Measurements from ENCODE around the gene IRF2BP1.

DNA sequence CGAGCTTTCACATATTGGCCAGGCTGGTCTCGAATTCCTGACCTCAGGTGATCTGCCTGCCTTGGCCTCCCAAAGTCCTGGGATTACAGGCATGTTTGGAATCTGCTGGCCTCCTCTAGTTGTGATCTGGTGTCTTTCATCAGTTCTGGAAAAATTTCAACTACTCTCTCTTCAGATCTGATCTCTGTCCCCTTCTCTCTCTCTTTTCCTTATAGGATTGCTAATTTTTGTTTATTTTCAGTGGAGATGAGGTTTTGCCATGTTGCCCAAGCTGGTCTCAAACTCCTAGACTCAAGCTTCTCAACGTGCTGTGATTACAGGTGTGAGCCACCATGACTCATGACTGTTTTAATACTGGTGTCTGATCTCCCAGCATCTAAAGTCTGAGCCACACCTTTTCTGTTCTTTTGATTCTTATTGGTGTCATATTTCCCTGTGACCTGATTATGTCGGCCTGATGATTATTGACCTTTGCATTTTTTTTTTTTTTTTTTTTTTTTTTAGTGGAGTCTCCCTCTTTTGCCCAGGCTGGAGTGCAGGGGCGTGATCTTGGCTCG lies 39.0 kb upstream of the IRF2BP1 start:
- TF ChIP-seq, protein P1, sequence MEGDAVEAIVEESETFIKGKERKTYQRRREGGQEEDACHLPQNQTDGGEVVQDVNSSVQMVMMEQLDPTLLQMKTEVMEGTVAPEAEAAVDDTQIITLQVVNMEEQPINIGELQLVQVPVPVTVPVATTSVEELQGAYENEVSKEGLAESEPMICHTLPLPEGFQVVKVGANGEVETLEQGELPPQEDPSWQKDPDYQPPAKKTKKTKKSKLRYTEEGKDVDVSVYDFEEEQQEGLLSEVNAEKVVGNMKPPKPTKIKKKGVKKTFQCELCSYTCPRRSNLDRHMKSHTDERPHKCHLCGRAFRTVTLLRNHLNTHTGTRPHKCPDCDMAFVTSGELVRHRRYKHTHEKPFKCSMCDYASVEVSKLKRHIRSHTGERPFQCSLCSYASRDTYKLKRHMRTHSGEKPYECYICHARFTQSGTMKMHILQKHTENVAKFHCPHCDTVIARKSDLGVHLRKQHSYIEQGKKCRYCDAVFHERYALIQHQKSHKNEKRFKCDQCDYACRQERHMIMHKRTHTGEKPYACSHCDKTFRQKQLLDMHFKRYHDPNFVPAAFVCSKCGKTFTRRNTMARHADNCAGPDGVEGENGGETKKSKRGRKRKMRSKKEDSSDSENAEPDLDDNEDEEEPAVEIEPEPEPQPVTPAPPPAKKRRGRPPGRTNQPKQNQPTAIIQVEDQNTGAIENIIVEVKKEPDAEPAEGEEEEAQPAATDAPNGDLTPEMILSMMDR (IDR thresholded peaks at IDR 0.05 in 4 of 5, conservative IDR thresholded peaks at IDR 0.05 in 1 of 5), result no peak
- no peak for TF ChIP-seq POLR2A (IDR thresholded peaks at IDR 0.05)
